ENCODE results near the gene GFPT2.

Gene GFPT2

DNA sequence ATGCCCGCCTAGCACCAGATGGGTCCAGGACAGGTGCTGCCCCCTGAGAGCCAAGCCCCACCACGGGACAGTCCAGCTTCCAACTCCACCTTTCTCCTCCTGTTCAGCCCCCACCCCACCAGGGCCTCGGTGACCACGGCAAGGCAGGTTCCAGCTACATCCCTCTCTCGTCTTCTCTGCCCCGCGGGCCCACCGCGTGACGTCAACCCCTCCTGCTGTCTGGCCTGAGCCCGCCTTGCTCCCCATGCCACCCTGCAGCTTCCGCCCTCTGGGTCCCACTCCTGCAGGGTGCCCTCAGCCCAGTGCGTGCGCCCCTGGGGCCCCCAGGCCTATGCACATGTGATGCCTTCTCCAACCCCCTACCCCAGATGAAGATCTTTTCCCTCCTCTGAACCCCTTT is 6.8 kb downstream of the GFPT2 start:
- DNase-seq (ENCODE audit: low read depth), result no peak
- no peak overlapping the region for H3K4me3 ChIP-seq (ENCODE audit: low read depth, low read length)
- TF ChIP-seq CTCF (IDR thresholded peaks at IDR 0.05; ENCODE audit: low read depth, low read length, missing control alignments), result no peak

DNA sequence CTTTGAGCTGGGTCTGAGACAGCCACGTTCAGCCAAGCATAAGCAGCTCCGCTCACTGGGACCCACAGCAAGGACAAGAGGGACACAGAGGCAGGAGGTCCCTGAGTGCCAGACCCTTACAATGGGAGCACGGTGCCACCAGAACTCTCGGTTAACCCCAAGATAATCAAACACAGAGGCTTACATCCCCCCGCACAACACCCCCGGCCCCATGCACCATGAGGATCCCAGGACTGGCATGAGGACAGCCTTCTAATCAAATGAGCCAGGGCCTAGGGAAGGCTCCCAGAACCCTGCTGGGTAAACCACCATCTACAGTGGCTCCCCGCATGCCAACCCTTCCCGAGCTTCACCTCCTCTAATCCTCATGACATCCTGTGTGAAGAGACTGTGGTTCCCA is 7.4 kb downstream of the GFPT2 start:
- no peak for DNase-seq (ENCODE audit: low read depth)
- TF ChIP-seq CTCF (IDR thresholded peaks at IDR 0.05; ENCODE audit: low read depth, low read length, missing control alignments), result no peak
- no peak overlapping the region for H3K4me3 ChIP-seq (ENCODE audit: low read depth, low read length)

GRCh38 chr5:180345186-180345585 is 8.0 kb downstream of the GFPT2 start:
- no peak overlapping the region for H3K4me3 ChIP-seq (ENCODE audit: low read depth, low read length)
- DNase-seq (ENCODE audit: low read depth), result no peak
- TF ChIP-seq CTCF (IDR thresholded peaks at IDR 0.05; ENCODE audit: low read depth, low read length, missing control alignments), result no peak

- H3K4me3 ChIP-seq (ENCODE audit: low read depth, low read length), result no peak overlapping the region
- TF ChIP-seq CTCF (IDR thresholded peaks at IDR 0.05; ENCODE audit: low read depth, low read length, missing control alignments), result no peak
- no peak for DNase-seq (ENCODE audit: low read depth)
Measured at GRCh38 chr5:180344696-180344999, 8.5 kb downstream of the GFPT2 start.

DNA sequence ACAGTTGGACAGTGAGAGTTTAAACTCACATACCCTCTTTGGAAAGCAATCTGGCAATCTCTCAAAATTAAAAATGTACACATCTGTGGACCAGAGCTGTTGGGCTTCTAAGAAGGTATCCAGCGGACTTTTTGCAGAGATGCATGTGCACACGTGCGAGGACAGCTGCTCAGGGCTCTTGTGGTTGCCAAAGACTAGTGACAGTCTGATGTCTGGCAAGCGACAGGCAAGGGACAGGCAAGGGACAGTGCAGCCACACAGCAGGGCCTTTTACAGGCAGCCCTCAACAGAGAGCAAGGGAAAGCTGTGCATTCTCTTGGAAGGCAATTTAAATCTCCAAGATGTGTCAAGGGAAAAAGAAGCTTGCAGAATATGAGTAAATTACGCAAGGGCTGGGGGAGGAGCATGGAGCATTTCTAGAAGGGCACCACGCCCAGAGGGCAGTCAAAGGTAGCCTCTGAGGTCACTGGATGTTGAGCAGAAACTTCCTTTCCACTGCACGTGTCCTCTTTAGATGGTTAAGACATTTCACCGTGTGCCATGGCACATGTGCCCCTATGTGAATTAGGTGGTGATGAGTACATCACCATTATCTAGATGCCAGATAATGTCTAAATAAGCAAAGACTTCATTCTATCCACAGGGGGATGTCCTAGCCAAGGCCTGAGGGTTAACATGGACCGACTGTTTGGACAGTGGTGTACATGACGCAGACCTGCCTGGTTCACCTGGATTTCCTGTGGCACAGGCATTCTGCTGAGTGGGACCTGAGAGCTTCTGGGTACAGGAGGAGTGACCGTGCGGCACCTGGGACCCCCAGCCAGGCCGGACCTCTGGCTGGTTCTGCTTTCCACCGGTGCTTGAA is 9.1 kb downstream of the GFPT2 start:
- H3K4me3 ChIP-seq (ENCODE audit: low read depth, low read length), result no peak overlapping the region
- DNase-seq (ENCODE audit: low read depth), result no peak
- no peak for TF ChIP-seq CTCF (IDR thresholded peaks at IDR 0.05; ENCODE audit: low read depth, low read length, missing control alignments)

DNA sequence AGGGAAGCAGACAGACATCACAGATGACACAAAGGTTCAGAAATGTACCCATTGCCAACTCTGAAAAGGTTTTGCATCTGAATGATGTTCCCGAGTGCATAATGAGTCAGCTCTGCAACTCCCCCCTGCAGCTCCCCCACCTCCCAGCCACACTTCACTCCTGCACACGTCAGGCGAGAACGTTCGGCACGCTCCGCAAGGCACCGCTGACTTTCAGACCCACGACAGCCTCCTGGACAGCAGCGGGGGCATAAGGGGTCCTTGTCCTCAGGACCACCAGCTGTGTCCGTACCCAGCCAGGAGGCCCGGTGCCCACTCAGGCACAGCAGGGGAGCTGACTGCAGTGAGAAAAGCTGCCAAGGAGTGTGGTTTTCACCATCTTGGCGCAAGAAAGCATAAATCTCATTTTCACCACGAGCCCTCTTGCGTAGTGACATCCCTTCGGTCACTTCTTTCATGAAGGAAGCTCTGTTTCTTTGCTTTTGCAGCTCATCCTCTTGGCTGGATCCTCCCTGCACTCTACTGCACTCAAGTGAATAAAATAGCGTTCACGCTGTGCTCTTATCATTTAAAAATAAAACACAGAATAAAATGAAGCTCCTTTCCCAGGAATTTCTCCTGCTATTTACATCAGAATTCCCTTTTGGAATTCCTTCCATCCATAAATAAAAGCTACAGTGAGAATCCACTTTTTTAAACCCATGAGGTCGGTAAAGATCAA is 9.9 kb downstream of the GFPT2 start:
- no peak for DNase-seq (ENCODE audit: low read depth)
- no peak for TF ChIP-seq CTCF (IDR thresholded peaks at IDR 0.05; ENCODE audit: low read depth, low read length, missing control alignments)
- no peak overlapping the region for H3K4me3 ChIP-seq (ENCODE audit: low read depth, low read length)

Data from GM12864 (cell line).